ENCODE results near the gene PI16.

- no peak for TF ChIP-seq EZH2 (IDR thresholded peaks at IDR 0.05; ENCODE audit: borderline replicate concordance, low read depth, low read length, severe bottlenecking)
- TF ChIP-seq, protein P1, sequence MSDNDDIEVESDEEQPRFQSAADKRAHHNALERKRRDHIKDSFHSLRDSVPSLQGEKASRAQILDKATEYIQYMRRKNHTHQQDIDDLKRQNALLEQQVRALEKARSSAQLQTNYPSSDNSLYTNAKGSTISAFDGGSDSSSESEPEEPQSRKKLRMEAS (IDR thresholded peaks at IDR 0.05; ENCODE audit: insufficient read depth, insufficient read length), result no peak
- TF ChIP-seq, protein P2, sequence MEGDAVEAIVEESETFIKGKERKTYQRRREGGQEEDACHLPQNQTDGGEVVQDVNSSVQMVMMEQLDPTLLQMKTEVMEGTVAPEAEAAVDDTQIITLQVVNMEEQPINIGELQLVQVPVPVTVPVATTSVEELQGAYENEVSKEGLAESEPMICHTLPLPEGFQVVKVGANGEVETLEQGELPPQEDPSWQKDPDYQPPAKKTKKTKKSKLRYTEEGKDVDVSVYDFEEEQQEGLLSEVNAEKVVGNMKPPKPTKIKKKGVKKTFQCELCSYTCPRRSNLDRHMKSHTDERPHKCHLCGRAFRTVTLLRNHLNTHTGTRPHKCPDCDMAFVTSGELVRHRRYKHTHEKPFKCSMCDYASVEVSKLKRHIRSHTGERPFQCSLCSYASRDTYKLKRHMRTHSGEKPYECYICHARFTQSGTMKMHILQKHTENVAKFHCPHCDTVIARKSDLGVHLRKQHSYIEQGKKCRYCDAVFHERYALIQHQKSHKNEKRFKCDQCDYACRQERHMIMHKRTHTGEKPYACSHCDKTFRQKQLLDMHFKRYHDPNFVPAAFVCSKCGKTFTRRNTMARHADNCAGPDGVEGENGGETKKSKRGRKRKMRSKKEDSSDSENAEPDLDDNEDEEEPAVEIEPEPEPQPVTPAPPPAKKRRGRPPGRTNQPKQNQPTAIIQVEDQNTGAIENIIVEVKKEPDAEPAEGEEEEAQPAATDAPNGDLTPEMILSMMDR (IDR thresholded peaks at IDR 0.05; ENCODE audit: extremely low read depth in 1 of 2, insufficient read depth in 1 of 2, low read depth in 1 of 2, low read length in 2 of 2), result no peak
- no peak for TF ChIP-seq JUN (IDR thresholded peaks at IDR 0.05; ENCODE audit: borderline replicate concordance, insufficient read depth, insufficient read length, low read depth)
- no peak for TF ChIP-seq POLR2A (IDR thresholded peaks at IDR 0.05; ENCODE audit: low read depth, low read length)
- TF ChIP-seq POLR2AphosphoS5 (IDR thresholded peaks at IDR 0.05; ENCODE audit: insufficient read depth, low read depth, low read length), result no peak
- TF ChIP-seq MYC (IDR thresholded peaks at IDR 0.05; ENCODE audit: low read depth, low read length), result no peak
Observed at GRCh38 chr6:36906539-36907325, 47.8 kb upstream of the PI16 start.
